T-helper 9 cell (primary cell): ENCODE results near the gene RYR1.
A peak's percentile ranks its signal among the peaks of the same experiment; 100 is the strongest.

ENCODE experiments used
- DNase-seq: peaks from one replicate; pipeline ENCODE4 v3.0.0-alpha.2; 2020
- total RNA-seq, 2 donors: gene quantifications; one replicate each; lab custom pipeline; 2026; lab: John Stamatoyannopoulos, UW

The RYR1 gene
- 1.9 to 6.1 reads per million in 2 donors for total RNA-seq

DNA sequence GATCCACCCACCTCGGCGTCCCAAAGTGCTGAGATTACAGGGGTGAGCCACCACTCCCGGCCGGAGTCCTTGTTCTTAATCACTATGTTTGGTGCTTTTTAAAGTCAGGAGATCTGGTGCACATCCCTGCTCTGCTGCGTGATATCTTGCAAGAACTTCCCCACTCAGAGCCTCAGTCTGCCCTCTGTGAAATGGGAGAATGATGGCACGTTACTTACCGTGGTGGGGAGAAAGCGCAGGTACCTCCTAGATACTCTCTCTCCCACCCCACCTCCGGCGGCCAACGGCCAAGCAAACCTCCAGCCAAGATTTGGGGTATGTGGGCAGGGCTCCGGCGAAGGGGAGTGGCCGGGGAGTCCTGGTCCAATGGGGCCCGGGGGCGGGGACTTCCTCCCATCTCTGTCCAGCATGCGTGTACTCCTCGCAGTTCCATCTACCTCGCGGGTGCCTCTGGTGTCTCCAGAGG is at the start of gene RYR1:
Gene RYR1 (plus strand): TSS at position 424 of the 466 bp plus-strand sequence. CDS start 139 bp downstream, outside the sequence.
- DNase-seq, result no peak

DNA sequence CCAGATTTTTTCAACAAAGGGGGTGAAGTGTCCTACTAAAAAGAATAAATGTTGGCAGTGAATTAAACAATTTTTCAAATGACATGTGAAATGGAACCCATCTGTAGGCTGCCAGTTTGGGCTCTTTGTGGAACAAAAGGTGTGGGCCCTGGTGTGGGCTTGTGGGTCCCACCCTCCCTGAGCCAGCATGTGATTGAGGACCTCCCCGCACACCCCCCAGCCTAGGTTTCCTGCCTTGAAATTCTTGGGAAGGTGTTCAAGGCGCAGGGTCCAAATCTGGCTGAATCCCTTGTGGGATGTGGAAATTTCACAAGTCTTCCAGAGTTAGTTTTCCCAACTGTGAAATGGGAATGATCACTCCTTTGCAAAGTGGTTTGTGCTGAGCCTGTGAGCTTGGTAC is 49.7 kb upstream of the RYR1 start:
- DNase-seq, result no peak

DNA sequence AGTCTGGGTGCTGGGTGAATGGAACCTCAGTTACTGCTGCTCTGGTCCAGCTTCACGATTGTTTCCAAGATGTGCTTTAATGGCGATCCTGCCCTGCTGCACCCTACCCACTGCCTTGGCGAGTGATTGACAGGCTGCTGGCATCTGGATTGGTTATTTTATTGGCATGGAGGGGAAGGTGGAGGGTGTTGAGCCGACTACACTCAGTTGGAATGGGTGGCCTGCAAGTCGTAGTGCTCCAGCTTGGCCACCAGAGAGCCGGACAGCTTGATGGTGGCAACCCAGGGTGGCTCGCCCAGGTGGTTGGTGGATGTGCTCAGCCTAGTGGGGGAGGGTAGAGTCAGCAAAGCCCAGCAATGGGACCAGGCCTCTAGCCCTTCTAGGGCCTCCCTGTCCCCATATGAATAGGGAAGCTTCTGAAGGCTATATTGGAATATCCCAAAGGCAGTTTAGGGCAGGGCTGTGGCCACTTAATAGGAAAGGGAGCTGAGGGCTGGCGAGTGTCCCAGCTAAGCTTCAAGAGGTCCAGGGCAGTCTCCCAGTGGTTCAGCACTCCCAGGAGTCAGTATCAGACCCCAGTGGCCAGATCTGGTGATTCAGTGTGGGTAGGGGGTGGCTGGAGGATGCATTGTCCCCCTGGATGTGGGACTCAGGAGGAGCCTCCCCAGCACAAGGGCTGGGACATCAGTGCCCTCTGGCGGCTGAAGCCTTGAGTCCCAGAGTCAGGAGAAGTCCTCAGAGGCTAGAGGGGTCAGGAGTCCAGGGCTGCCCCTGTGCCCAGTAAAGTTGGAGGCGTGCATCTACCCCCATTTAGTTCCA is 49.1 kb upstream of the RYR1 start:
- no peak for DNase-seq

DNA sequence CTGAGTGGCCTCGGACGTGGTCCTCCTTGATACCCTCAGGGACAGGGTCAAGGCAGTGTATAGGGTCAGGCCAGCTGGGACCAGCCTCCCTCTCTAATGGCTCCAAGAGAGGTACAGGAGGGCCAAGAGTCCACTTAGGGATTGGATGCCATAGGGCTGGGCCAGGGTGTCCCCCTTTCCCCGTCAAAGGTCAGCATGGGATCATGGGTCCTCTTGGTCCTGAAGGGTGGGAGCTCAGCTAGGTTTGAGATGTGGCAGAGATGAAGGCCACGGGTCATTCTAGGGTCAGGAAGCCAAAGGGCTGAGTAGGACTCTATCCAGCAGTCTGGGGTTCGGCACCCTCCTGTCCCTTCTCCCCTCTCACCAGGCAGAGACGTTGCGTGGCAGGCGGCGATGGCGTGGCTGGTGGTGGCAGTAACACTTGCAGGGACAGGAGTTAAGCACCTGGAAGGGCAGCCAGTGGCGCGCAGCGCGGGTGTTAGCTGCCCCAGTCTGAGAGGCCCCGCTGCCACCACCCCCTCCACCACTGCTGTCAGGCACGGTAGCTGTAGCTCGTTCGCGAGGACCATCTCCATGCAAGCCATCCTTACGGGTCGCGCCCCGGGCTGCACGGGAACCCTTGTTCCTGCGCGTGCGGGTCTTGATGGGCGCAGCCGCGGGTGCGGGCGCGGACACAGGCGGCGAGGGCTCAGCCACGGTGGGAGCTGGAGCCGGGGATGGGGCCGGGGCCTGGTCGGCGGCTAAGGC is 48.3 kb upstream of the RYR1 start:
- DNase-seq, result no peak

DNA sequence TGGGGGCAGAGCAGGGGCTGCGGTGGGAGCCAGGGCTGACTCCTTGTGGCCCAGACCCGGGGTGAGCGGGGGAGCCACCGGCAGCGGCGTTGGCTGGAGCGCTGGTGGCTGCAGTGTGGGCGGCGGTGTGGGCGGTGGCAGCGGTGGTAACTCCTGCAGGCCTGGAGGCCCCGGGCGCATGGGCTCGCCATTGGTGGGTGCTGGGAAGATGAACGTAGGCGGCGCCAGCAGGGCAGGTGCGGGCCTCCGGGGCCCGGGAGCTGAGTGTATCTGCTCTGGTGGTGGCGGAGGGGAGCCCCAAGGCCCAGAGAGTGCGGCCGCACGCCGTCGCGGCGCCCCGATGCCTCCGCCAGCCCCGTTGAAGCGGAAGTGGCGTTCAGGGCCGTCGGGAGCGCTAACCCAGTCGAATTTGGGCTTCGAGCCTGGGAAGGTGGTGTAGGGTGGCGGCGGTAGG is 47.7 kb upstream of the RYR1 start:
- DNase-seq, result no peak

DNA sequence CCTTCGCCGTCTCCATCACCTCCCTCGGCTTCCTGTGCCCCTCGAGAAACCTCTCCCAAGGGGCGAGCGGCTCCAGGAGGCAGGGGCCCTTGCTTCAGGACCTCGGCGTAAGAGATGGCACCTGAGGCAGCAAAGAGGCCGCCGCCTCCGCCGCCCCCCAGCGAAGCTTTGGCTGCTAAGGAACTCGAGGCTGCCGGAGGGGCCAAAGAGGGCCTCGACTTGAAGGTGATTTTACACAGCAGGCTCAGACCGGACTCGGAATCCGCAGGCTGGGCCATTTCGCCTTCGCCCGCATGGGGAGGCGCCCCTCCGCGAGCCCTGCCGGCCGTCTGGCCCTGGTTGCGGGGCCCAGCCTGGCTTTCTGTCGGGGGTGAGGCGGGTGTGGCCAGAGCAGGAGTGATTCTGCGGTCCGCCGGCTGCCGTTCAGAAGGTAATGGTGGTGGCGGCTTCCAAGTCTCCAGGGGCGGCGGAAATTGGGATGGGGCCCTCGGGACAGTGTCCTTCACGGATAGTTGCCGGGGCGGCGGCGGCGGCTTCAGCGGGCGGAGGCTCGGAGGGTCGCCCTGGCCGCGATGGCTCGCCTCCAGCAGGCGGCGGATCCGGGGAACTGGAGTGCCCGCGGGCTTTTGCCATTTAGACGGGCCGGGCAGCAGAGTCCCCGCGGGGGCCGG is 47.1 kb upstream of the RYR1 start:
- DNase-seq, result no peak

DNA sequence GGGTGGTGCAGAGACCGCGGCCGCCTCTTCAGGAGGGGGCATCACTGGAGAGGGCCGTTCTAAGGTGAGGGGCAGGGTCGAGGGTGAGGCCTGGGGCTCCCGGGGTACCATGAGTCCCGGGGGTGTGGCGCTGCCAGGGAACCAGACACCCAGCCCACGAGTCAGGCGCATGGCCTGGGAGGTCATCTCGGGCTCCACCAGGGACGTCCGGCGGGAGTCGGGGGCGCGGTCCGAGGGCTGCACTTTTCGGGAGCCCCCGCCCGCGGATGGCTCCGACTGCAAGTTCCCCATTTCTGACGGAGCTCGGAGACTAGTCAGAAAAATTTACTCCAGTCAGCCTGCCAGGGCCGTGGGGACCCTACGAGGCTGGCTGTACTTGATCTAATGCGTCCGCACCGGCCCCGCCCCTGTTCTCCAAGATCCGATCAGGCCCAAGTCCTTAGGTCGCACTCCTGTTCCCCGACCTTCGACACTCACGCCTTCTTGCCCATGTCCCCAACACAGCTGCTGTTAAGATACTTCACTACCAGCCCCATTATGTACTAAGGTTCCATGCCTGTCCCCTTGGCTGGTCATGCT is 46.4 kb upstream of the RYR1 start:
- DNase-seq, result no peak

DNA sequence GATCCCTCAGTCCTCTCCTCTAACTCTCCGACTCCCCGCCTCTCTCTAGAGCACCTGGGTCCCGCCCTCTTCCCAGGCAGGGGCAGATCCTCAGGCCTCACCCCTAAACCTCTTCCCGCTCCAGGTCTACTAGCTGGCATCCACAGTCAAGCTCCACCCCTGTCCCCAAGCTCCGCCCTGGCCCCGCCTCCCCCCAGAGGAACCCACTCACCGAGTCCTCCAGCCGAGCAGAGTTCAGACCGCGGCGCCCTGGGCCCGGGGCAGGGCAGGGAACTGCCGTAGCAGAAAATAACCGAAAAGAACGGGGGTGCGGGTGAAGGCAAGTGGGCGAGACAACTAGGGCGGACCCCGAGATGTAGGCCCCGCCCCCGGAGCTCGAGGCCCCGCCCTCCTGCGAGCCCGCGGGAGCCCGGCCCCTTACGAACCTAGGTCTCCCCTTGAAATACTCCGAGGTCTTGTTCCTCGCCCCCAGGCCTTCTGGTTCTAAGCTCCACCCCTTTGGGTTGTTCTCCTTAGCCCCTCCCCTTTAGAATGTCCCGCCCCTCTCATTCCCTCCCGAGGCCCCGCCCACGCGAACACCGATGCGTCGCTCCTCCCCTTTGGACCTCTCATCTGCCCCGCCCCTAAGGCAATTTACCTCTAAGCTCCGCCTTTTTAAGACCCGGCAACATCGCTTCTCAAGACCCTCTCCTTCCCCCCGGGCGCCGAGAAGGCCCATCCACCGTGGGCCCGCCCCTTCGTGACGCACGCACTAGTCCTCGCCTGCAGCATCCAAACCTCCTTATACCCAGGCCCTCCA is 45.7 kb upstream of the RYR1 start, which contains the start of gene GGN:
Gene GGN (minus strand): TSS at position 485 of the 799 bp plus-strand sequence. CDS start 773 bp downstream, outside the sequence.
- DNase-seq, result peak; percentile 77

DNA sequence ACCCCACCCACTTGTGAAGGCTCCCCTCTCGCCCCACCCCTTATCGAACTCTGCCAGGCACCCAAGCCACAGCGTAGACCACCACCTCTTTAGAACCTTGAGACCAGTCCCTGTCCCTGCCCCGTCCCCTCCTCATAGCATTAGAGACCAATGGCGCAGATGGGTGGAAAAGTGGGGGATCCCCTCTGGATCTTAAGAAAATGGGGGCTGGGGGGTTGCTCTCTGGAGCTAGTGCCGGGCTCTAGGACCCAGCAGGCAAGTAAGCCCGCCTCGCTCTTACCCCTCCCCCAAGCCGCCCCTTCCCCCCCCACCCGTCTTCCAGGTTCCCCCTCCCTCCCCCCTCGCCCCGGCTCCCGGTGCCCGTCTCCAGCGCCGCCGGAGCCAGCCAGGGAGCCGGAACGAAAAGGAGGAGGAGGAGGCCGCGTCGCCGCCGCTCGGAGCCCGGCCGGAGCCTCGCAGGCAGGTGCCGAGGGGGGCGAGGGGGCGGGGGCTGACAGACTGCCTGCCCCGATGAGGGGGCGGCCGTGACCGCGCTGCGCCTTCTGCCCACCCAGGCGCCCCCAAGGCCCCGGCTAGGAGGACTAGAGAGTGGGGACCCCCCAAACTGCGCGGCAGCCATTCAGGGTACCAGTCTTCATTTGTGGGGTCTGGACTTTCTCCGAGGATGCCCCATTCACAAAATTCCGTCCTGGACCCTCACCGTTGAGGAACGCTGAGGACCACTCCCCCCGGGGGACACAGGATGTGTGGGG is 45.0 kb upstream of the RYR1 start, which contains the start of gene SPRED3:
Gene SPRED3 (plus strand): TSS at position 349 of the 752 bp plus-strand sequence. CDS start 1,606 bp downstream, outside the sequence.
- no peak for DNase-seq

DNA sequence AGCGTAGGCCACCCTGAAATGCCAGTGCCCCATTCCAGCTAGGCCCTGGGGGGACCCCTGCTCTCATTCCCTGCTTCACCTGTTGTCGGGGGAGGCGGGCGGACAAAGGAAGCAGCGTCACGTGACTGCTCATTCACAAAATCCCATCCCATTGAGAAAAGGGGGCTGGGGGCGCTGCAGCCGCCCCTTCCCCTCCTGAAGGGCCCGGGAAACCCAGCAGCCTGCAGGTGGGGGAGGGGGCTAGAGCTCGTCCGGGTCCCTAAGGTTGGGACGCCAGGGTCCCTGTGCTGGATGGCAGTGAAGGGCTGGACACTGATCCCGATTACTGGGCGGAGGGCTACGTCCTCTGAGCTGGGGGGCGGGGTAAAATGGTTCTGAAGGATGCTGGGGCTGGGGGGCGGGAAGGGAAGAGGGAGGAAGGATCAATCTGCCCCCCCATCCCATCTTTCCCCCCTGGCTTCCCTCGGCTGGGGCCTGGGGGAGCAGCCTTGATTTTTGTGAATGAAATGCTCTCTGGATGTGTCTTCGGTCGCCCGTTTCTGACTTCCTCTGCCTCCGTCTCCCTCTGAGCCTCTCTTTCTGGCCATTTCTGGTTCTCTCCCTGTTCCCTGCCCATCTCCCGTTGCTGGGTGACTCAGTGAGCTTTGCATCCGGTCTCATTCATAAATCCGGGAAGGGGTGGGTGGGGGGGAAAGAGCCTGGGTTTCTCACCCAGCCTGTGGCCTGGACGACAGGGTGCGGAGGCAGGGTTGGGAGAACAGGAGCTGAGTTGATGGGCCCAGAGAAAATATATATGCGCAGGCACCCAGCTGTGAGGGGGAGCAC is 44.2 kb upstream of the RYR1 start:
- DNase-seq, result no peak

DNA sequence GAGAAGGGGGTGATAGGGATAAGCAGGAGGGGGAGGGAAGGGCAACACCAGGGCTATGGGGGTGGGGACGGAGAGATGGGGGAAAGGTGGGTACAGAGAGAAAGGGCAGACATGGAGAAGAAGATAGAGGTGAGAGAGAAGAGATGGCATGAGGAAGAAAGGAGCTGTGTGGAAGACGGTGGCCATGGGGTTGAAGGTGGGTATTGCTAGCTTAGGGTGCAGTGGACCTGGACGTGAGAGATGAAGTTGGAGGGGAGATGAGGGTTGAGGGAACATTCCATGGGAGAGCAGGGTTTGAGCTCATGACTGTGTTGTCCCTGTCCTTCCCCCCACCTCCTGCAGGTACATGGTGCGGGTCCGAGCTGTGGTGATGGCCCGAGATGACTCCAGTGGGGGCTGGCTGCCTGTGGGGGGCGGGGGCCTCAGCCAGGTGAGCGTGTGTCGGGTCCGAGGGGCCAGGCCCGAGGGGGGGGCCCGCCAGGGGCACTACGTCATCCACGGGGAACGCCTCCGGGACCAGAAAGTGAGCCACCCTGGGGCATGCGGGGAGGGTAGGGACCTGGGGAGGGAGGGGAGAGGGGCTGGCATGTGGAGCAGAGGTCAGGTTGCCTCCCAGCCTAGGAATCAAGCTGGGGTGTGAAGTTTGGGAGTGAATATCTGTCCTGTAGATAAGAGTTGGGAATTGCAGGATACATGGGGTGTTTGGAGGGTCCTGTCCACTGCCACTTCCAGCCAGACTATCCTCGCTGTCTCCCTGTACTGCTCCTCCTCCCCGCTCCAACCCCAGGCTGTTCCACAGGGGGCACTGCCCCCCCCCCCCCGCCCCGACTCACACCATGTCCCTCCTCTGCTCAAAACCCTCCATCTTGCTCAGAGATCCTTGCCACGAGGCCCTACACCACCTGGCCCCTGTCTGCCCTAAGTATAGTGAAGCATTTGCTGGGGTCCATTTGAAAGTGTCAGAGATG is 43.2 kb upstream of the RYR1 start:
- no peak for DNase-seq

DNA sequence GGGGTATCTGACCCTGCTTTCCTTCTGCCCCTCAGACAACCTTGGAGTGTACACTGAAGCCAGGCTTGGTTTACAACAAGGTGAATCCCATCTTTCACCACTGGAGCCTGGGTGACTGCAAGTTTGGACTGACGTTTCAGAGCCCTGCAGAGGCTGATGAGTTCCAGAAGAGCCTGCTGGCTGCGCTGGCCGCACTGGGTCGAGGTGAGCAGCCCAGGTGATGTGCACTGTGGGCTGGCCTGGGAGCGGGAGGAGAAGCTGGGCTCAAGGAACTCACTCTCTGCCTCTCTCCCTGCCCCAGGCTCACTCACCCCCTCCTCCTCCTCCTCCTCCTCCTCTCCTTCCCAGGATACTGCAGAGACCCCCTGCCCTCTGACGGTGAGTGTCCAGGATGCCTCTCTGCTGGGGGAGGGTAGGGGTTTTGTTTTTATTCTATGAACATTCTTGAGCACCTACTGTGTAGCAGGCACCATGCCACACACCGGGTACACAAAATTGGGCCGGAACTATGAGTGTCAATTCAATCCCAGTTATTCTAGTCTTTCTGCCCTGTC is 41.5 kb upstream of the RYR1 start:
- no peak for DNase-seq

DNA sequence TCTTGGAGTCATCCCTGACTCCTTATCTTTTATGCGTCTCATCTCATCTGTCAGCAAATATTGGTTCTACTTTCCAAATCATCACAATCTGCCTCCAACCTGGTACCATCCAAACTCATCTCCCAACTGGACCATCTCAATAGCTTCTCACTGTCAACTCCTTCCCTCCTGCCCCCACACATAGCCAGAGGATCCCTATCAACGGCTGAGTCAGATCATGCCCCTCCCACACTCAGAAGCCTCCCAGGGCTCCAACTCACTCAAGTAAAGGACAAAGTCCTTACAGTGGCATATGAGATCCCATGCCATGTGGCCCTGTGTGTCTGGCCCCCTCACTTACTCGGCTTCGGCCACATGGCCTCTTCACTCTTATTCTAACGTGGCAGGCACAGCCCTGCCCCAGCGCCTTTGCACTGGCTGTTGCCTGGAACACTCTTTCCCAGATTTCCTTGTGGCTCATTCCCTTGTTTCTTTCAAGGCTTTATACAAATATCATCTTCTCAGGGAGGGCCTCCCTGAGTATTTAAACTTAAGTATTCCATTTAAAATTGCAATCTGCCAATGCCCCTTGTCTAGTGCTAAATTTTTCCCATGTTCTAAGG is 40.7 kb upstream of the RYR1 start:
- no peak for DNase-seq

DNA sequence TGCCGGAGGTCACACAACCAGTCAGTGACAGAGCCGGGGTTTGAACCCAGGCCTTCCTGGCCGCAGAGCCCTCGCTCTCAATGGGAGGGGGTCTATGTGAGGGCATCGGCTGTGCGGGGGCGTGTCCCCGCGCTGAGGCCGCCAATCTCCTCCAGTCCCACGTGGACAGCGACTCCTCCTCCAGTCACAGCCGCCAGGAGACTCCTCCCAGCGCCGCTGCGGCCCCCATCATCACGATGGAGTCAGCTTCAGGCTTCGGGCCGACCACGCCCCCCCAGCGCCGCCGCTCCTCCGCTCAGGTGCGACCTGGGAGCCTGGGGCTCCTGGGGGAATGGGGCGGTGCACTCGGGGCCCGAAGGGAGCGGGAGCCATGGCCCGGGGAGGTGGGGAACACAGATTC is 39.0 kb upstream of the RYR1 start:
- peak; percentile 49 for DNase-seq

DNA sequence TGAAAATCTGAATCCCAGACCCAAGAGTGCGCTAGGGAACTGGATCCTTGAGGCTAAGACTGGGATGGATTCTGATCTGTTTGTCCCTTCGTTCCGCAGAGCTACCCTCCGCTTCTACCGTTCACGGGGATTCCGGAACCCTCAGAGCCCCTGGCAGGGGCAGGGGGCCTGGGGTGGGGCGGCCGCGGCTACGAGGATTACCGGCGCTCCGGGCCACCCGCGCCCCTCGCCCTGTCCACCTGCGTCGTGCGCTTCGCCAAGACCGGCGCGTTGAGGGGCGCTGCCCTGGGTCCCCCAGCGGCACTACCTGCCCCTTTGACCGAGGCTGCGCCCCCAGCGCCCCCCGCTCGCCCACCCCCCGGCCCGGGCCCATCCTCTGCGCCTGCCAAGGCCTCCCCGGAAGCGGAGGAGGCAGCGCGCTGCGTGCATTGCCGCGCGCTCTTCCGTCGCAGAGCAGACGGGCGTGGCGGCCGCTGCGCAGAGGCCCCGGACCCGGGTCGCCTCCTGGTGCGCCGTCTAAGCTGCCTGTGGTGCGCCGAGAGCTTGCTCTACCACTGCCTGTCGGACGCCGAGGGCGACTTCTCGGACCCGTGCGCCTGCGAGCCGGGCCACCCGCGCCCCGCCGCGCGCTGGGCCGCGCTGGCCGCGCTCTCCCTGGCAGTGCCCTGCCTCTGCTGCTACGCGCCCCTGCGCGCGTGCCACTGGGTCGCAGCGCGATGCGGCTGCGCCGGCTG is 37.9 kb upstream of the RYR1 start:
- no peak for DNase-seq

DNA sequence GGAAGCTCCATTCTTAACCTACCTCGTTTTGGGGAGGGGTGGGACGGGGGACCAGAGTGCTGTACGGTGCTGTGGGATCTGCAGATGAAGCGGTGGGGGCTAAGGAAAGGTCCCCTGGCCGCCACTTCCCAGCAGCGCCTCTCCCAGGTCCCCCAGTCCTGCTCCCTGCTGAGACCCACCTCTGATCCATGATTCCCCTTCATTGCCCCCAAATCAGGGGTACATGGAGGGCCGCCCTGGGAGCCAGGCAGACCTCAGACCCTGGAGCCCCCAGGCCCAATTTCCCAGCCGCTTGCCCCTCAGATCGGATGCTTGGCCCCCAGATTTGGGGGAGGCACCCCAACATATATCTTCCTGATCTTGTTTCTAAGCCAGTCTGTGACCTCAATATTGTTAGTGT is 34.4 kb upstream of the RYR1 start:
- no peak for DNase-seq

DNA sequence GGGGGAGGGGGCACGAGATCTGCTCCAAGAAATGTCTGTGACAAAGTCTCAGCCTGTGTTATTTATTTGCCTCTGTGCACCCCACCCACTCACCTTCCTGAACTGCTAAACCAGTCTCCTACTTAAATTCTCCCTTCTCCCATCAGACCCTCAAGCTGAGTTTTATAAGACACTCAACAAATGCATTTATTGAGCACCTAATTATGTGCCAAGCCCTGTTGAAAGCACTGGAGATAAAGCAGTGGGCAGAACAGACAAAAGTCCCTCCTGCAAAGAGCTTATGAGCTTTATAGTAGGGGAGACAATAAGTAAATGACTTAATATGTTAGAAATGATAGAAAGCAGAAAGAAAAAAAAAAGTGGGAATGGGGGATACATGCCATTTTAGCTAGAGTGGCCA is 34.0 kb upstream of the RYR1 start:
- no peak for DNase-seq
